ENCODE data around the gene TMEM115.
A peak's percentile ranks its signal among the peaks of the same experiment; 100 is the strongest.

The TMEM115 gene

DNA sequence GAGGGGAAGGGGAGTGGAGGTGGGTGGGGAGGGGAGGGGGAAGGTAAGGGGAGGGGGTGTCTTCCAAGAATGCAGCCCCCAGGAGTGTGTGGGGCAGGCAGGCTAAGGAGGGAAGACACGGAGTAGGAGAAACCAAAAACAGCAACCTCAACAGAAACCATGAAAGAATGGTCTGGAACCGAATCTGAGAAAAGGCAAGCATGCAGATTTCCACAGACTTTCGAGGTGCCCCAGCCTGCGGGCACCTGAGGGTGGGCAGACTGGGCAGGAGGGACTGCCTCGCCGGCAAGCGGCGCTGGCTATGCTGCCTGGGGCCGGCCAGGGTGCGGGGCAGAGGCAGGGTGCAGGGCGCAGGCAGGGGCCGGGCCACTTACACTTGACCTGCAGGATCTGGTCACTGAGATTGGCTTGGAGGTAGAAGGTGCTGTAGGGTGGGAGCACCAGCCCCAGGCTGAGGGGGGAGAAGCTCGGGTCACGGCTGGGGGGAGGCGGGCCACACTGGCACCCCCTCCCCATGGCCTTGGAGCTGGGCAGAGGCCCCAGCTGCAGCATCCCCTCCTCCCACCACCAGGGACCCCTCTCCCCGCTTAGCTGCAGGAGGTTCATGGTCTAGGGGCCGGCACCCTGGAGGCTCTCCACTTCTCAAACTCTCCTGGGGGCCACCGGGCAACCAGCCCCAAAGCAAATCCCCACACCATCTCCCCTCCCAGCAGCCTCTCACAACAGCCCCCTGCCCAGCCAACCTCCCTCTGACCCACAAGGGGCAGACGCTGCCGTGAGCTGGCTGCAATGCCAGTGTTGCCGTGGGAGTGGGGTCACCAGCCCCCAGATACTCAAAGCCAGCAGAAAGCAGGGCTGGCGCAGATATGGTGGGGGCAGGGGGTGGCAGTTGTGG is 15.3 kb upstream of the TMEM115 start:
- no peaks in the 10 kb centered on the region for H3K27me3 ChIP-seq (ENCODE audit: control insufficient read depth, insufficient read depth, low read length)
- H3K4me3 ChIP-seq (ENCODE audit: low read depth, low read length), result no peak overlapping the region
- H3K4me1 ChIP-seq (ENCODE audit: control insufficient read depth, insufficient read depth, low read length), result peaks cover 9% of the 10 kb centered on the region; the same call in 1 of the 2 replicates
- no peaks in the 10 kb centered on the region for H3K36me3 ChIP-seq (ENCODE audit: control insufficient read depth, insufficient read depth, low read length)
- H3K27ac ChIP-seq (ENCODE audit: low read depth, low read length), result no peak overlapping the region
- H3K9ac ChIP-seq (ENCODE audit: low read depth, low read length), result no peak overlapping the region
- no peaks in the 10 kb centered on the region for H3K9me3 ChIP-seq (ENCODE audit: control insufficient read depth, insufficient read depth, low read length)

DNA sequence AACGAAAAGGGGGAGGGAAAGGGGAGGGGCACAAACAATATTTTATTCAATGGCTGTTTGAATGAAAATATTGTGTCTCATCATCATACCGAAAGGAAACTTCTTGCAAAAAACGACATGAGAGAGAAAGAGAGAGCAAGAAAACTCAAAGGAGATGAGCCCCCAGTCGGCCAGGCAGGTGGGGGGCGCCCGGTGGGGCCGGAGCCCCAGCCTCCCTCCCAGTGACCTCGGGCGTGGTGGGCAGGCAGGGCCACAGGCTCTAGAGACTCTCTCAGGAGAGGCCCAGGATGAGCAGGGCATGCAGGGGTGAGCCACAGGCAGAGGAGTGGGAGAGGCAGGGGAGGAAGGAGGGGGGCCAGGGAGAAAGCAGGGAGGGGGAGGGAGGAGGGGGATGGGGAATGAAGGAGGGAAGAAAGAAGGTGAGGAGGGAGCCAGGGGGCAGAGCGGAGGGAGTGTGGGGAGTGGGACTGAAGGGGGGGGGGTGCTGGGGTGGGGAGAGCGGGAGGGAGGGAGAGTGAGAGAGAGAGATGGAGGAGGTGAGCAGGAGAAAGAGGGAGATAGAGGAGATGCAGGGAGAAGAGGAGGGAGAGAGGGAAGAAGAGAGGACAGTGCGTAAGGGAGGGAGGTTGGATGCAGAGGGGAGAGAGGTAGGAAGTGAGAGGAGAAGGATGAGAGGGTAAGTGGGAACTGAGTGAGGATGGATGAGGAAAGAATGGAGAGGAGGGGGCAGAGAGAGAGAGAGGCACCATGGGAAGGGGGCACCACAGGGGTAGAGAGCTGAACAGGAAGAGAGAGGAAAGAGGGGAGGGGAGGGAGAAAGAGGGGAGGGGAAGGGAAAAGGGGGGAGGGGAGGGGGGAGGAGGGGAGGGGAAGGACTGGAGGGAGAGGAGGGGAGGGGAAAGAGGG is 14.1 kb upstream of the TMEM115 start:
- H3K27me3 ChIP-seq (ENCODE audit: control insufficient read depth, insufficient read depth, low read length), result no peaks in the 10 kb centered on the region
- no peak overlapping the region for H3K27ac ChIP-seq (ENCODE audit: low read depth, low read length)
- no peak overlapping the region for H3K9ac ChIP-seq (ENCODE audit: low read depth, low read length)
- peaks cover 9% of the 10 kb centered on the region; the same call in 1 of the 2 replicates for H3K4me1 ChIP-seq (ENCODE audit: control insufficient read depth, insufficient read depth, low read length)
- no peak overlapping the region for H3K4me3 ChIP-seq (ENCODE audit: low read depth, low read length)
- H3K36me3 ChIP-seq (ENCODE audit: control insufficient read depth, insufficient read depth, low read length), result no peaks in the 10 kb centered on the region
- H3K9me3 ChIP-seq (ENCODE audit: control insufficient read depth, insufficient read depth, low read length), result no peaks in the 10 kb centered on the region

DNA sequence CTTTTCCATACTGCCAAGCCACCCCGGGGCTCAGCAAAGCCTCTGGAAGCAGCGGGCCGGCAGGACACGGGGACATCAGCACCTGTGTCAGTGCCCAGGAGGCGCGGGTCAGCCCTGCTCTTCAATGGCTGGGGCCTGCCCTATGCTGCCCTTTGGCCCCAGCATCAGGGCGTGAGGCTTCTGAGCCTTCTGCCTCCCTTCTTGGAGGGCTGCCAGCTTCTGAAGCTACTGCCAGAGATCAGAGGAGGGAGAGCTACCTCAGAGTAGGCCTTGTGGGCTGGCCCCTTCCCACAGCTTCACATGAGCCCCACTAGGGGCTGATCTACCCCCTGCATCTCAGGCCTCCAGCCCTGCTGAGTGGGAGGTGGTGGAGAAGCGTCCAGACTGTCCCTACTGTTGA is 13.0 kb upstream of the TMEM115 start:
- H3K36me3 ChIP-seq (ENCODE audit: control insufficient read depth, insufficient read depth, low read length), result no peaks in the 10 kb centered on the region
- H3K4me1 ChIP-seq (ENCODE audit: control insufficient read depth, insufficient read depth, low read length), result peaks cover 9% of the 10 kb centered on the region; the same call in 1 of the 2 replicates
- H3K9ac ChIP-seq (ENCODE audit: low read depth, low read length), result no peak overlapping the region
- no peak overlapping the region for H3K4me3 ChIP-seq (ENCODE audit: low read depth, low read length)
- no peaks in the 10 kb centered on the region for H3K27me3 ChIP-seq (ENCODE audit: control insufficient read depth, insufficient read depth, low read length)
- H3K27ac ChIP-seq (ENCODE audit: low read depth, low read length), result no peak overlapping the region
- H3K9me3 ChIP-seq (ENCODE audit: control insufficient read depth, insufficient read depth, low read length), result no peaks in the 10 kb centered on the region

DNA sequence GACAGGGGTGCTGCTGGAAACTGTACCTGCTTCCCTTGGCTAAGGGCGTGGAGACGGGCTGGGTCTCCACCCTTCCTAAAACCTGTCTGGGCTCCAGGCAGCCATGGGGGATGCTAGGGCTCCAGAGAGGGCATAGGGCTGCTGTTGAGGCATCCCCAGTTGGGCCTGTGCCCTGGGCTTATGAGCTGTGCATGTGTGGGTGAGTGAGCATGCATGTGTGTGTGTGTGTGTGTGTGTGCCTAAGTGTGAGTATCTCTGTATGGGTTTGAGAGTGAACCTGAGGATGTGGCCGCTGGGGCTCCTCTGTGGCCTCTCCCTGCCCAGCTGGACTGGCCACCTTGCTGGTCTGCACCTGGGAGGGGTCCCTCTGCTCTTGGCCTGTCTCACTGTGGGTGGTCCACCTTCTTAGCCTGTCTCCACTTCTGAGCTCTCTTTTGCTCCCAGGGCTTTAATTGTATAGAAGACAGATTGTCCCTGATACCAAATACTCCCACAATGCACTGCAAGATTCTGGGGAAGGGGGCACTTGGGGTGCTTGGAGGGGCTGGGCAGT is 11.9 kb upstream of the TMEM115 start:
- H3K4me1 ChIP-seq (ENCODE audit: control insufficient read depth, insufficient read depth, low read length), result peaks cover 9% of the 10 kb centered on the region; the same call in 1 of the 2 replicates
- no peak overlapping the region for H3K9ac ChIP-seq (ENCODE audit: low read depth, low read length)
- peaks cover 2% of the 10 kb centered on the region; the same call in 1 of the 2 replicates for H3K27me3 ChIP-seq (ENCODE audit: control insufficient read depth, insufficient read depth, low read length)

DNA sequence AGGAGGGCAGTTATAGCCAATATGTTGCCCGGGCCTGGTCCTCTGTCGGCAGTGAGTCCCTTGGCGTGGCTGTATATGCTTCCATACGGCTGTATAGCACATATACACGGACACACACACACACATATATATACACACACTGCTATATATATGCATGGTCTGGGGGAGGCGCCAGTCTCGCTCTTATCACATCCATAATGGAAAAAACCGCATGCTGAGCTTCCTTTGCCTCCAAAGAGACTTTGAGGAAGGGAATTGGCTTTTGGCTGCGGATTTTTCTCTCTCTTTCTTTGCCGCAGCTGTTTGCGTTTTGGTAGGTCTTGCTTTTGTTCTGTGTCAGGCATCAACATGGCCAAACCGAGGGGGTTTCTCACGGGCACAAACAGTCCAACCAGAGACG is 11.3 kb upstream of the TMEM115 start:
- no peak overlapping the region for H3K4me3 ChIP-seq (ENCODE audit: low read depth, low read length)
- peaks cover 7% of the 10 kb centered on the region; the same call in 1 of the 2 replicates for H3K27me3 ChIP-seq (ENCODE audit: control insufficient read depth, insufficient read depth, low read length)
- no peaks in the 10 kb centered on the region for H3K36me3 ChIP-seq (ENCODE audit: control insufficient read depth, insufficient read depth, low read length)
- H3K9me3 ChIP-seq (ENCODE audit: control insufficient read depth, insufficient read depth, low read length), result no peaks in the 10 kb centered on the region
- no peak overlapping the region for H3K9ac ChIP-seq (ENCODE audit: low read depth, low read length)
- no peak overlapping the region for H3K27ac ChIP-seq (ENCODE audit: low read depth, low read length)
- H3K4me1 ChIP-seq (ENCODE audit: control insufficient read depth, insufficient read depth, low read length), result peaks cover 12% of the 10 kb centered on the region; the same call in 1 of the 2 replicates

More for the DNA sequence above, 11.9 kb upstream of the TMEM115 start:
- Histone ChIP-seq H3K9me3 (ENCODE audit: control insufficient read depth, insufficient read depth, low read length) (no peaks in the 10 kb centered on the region), H3K4me3 (ENCODE audit: low read depth, low read length) (no peak overlapping the region), H3K27ac (ENCODE audit: low read depth, low read length) (no peak overlapping the region), H3K36me3 (ENCODE audit: control insufficient read depth, insufficient read depth, low read length) (no peaks in the 10 kb centered on the region)

DNA sequence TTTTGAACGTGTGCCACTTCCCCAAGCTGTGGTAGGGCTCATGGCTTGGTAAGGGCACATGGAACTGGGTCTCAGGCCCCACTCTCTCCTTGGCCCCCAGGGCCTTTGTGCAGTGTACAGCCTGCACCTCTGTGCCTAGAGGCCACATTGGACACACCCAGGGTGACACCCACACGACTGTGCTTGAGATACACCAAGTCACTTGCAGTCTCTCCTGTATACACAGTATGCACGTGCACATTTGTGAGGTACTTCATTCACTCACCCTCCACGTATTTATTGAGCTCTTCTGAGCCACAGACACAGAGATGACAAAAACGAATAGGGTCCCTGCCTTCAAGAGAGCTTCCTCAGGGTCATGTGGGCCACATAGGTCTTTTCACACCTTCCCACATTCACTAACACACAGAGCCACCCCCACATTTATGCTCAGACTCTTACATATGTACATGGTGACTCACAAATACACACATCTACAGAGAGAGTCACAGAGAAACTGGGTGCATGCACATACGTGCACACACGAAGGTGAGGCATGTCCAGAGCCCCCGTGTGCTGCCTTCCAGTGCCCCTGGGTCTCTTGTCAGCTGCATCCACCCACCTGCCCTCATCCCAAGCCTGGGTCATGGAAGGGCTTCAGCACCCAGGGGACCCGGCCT is 9.8 kb upstream of the TMEM115 start:
- H3K36me3 ChIP-seq (ENCODE audit: control insufficient read depth, insufficient read depth, low read length), result no peaks in the 10 kb centered on the region
- no peak overlapping the region for H3K9ac ChIP-seq (ENCODE audit: low read depth, low read length)
- H3K4me3 ChIP-seq (ENCODE audit: low read depth, low read length), result no peak overlapping the region
- no peaks in the 10 kb centered on the region for H3K9me3 ChIP-seq (ENCODE audit: control insufficient read depth, insufficient read depth, low read length)
- peaks cover 14% of the 10 kb centered on the region; the same call in 1 of the 2 replicates for H3K4me1 ChIP-seq (ENCODE audit: control insufficient read depth, insufficient read depth, low read length)
- no peak overlapping the region for H3K27ac ChIP-seq (ENCODE audit: low read depth, low read length)
- H3K27me3 ChIP-seq (ENCODE audit: control insufficient read depth, insufficient read depth, low read length), result peaks cover 11% of the 10 kb centered on the region

DNA sequence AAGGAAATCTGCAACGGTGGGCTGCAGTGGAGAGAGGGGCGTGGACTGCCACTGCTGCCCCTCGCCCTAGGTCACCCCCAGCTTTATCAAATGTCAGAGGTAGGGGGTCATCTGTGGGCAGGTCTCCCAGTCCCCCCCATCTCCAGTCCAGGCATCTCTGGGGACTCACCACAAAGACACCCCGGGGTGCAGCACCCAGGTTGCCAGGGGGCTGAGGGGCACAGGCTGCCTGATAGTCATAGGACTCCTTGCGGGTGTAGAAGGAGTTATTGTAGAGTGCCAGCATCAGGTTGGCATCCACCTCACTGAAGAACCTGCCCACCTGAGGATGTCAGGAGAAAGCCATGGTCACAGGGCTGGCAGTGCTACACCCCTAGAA is 6.5 kb upstream of the TMEM115 start:
- Histone ChIP-seq H3K36me3 (ENCODE audit: control insufficient read depth, insufficient read depth, low read length) (no peaks in the 10 kb centered on the region), H3K27ac (ENCODE audit: low read depth, low read length) (no peak overlapping the region), H3K9ac (ENCODE audit: low read depth, low read length) (peak overlapping the region; percentile 41; the same call in 1 of the 2 replicates), H3K27me3 (ENCODE audit: control insufficient read depth, insufficient read depth, low read length) (peaks cover 16% of the 10 kb centered on the region), H3K4me3 (ENCODE audit: low read depth, low read length) (peak overlapping the region; percentile 59), H3K4me1 (ENCODE audit: control insufficient read depth, insufficient read depth, low read length) (peaks cover 8% of the 10 kb centered on the region; the same call in 1 of the 2 replicates), H3K9me3 (ENCODE audit: control insufficient read depth, insufficient read depth, low read length) (no peaks in the 10 kb centered on the region)

DNA sequence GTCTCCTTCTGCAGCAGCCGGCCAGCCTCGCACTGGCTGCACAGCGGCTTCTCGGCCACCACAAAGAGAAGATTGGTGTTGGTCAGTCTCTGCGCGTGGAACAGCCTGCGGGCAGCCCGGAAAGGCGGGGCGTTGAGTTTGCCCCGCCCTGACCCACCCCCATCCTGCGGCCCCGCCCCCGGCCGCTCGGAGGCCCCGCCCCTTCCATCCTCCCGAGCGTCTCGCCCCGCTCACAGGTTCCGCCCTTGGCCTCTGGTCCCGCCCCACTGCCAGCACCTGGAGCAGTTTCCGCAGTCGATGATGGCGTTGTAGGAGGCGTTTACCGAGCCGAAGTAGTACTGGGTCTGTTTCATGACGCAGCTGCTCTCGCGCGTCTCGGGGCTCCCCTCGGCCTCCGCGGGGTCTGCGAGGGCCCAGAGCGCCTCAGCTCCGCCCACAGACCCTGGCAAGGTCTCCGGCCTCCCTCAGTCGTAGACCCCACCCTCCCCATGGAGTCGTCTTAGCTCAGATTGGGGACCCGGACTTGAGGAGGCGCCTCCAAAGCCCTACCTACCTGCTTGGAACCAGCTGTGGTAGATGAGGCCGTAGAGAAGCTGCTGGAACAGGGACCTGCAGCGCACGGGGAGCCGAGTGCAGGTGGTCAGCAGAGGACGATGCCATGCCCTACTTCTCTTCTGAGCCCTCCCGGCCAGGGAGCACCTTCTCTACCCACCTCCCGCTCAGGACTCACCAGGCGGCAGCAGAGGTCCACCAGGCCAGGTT is 5.9 kb upstream of the TMEM115 start:
- H3K9me3 ChIP-seq (ENCODE audit: control insufficient read depth, insufficient read depth, low read length), result no peaks in the 10 kb centered on the region
- peaks cover 5% of the 10 kb centered on the region; the same call in 1 of the 2 replicates for H3K4me1 ChIP-seq (ENCODE audit: control insufficient read depth, insufficient read depth, low read length)
- no peak overlapping the region for H3K27ac ChIP-seq (ENCODE audit: low read depth, low read length)
- peak overlapping the region; percentile 41 for H3K9ac ChIP-seq (ENCODE audit: low read depth, low read length)
- H3K27me3 ChIP-seq (ENCODE audit: control insufficient read depth, insufficient read depth, low read length), result peaks cover 16% of the 10 kb centered on the region
- peak overlapping the region; percentile 59 for H3K4me3 ChIP-seq (ENCODE audit: low read depth, low read length)
- no peaks in the 10 kb centered on the region for H3K36me3 ChIP-seq (ENCODE audit: control insufficient read depth, insufficient read depth, low read length)

DNA sequence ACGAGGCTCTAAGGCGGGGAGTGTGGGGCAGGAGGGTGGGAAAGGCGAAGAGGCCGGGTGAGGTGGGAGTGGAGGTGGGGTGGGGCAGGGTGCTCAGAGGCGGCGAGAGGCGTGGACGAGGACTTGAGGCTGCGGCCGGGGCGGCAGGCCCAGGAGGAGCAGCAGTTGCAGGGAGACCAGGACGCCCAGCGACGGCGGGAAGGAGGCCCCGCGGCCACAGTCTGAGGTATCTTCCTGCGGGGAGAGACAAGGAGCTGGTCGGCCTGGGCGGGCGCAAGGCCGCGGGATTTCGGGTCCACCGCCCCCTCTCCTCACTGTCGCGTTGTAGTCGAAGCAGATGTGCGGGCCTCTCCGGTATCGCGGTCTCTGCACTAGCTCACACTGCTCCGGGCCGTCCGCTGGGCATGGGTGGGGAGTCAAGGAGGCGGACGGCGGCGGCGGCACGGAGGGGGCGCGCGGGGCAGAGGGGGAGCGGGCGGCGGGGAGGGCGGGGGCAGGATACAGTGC is 5.3 kb upstream of the TMEM115 start:
- H3K27ac ChIP-seq (ENCODE audit: low read depth, low read length), result peak overlapping the region; percentile 4

More for the DNA sequence above, 5.3 kb upstream of the TMEM115 start:
- Histone ChIP-seq H3K36me3 (ENCODE audit: control insufficient read depth, insufficient read depth, low read length) (no peaks in the 10 kb centered on the region), H3K9ac (ENCODE audit: low read depth, low read length) (no peak overlapping the region), H3K4me1 (ENCODE audit: control insufficient read depth, insufficient read depth, low read length) (peaks cover 10% of the 10 kb centered on the region; the same call in 1 of the 2 replicates), H3K9me3 (ENCODE audit: control insufficient read depth, insufficient read depth, low read length) (no peaks in the 10 kb centered on the region), H3K27me3 (ENCODE audit: control insufficient read depth, insufficient read depth, low read length) (peaks cover 16% of the 10 kb centered on the region), H3K4me3 (ENCODE audit: low read depth, low read length) (peak overlapping the region; percentile 59)

Data from HUES48 (cell line).